Activated CD8-positive, alpha-beta memory T cell treated with anti-CD3 and anti-CD28 coated beads, Interleukin-2, amount 50 U/mL, for 48 hours (primary cell): ENCODE results near the gene PGP.

Experiments
- DNase-seq: peaks from one replicate; pipeline ENCODE4 v3.0.0-alpha.2; 2020

Gene PGP

DNA sequence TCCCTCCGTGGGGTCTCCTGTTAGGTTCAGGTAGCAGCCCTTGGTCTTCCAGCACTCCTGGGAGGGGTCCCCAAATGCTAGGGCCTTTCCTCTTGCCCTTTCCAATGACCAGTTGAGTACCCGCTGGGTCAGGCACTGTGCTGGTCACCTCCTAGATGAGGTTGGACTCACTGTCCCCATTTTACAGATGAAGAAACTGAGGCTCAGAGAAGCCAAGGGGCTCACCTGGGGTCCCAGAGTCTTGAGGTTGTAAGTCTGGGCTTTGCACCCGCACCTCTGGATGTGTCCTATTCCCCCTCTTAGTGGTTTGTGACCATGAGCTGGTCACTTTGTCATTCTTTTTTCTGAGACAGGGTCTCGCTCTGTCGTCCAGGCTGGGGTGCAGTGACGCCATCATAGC lies 16.9 kb downstream of the PGP start:
- no peak for DNase-seq

DNA sequence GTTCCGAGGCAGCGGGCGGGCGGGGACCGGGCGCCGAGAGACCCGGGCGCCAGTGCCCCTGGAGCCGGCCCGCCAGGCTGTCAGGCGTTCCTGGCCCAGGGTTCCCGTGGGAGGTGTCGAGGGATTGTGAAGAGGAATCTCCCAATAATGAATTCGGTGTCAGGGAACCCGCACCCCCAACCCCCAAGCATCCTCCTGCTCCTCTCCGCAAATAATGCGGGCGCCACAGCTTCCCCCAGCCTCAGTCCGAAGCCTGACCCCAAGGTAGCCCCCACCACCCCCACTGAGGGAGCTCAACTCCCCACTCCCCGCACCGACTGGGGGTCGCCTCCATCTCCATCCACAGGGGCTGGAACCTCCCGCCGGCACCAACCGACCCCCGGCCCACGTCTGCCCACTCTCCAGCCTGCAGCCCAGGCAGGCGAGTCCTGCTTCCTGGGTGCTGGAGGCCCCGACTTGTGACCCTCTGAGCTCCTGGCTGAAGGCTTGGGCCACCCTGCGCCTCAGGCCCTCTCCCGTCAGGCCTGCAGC lies 17.6 kb downstream of the PGP start:
- no peak for DNase-seq

DNA sequence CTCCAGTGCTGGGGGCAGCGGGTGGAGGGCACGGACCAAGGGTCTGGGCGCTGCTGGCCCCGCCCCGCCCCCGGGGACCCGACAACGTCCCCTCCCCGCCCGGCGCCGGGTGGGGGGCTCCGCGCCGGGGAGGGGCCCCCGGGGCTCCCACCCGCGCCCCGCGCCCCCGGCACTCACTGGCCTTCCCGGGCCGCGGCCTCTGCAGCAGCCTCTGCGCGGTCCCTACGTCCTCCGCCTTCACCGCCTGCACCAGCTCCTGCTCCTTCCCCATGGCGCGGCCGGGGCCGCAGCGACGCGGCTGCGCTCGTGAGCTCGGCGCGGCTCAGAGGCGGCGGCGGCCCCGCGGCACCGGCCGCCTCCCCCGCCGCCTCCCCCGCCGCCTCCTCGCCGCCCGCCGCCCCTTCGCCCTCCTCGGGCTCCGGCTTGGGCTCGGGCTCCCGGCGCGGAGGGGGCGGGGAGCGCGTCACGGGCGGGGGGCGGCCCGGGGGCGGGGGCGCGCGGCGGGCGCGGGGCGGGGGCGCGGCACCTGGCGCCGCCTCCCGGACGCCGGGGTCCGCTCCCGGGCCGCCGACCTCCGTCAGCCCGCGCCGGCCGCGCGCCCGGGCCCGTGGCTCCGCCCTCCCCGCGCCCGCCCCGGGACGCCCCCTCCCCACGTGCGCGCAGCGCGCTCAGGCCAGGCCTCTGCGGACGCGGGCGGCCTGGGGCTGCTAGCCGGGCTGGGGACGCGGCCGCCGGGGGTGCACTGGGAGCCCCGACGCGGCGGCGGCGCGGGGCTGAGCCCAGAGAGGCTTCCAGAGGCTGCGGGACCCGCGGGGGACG lies 18.3 kb downstream of the PGP start, which contains the start of gene CASKIN1:
Gene CASKIN1 (minus strand): TSS at position 444 of the 819 bp plus-strand sequence. CDS start 173 bp downstream, at position 271.
- DNase-seq = no peak

DNA sequence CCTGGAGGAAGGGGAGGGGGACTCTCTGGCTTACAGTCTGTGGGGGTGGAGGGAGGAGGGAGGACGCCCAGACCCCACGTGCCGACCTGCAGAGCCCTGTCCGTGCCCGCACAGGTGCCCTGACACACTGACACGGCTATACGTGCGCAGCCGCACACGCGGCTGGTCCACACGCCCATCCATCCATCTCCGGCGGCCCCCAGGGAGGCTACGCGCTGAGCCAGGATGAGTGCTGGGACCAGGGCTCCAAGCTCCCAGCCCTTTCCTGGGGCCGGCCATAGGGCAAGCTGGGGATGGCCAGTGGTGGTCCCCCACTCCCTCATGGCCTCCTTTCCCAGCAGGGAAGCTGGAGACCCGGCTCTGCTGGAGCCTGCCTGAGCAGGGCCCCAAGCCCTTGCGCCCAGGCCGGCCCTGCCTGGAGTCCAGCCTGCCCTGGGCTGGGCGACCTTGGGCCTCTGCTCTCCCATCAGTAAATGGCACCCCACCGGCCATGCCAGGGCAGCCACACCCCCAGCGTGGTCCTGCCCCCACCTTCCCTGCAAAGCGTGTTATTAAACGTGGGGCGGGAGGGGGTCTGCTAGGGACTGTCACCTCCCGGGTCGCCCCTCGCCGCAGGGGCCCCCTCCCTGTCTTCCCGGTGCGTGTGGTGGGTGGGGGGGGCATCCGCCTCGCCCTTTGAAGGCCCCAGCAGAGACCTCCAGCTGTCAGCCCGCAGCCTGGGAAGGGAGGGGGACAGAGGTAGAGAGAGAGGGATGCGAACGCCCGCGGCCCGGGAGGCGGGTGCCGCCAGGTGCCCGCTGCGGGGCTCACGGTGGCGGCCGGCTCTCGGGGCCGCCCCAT lies 19.1 kb downstream of the PGP start:
- no peak for DNase-seq

DNA sequence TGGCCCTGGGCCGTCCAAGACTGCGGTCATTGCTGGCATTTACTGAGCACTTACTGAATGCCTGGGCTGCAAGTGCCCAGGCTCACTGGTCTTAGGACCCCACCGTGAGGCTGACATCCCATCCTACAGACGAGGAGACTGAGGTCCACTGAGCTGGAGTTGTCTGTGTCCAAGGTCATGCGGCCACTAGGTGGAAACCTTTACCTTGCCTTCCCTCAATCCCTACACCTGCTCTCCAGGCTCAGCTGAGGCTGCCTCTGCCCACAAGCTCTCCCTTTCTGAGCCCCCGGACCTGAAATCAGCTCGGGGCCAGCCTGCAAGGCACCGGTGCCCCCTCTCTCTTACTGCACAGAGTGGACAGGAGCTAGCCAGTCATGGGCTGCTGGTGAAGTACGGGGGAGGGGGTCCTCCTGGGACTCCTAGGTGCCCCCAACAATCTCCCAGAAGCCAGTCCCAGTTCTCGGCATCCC lies 19.8 kb downstream of the PGP start:
- no peak for DNase-seq

DNA sequence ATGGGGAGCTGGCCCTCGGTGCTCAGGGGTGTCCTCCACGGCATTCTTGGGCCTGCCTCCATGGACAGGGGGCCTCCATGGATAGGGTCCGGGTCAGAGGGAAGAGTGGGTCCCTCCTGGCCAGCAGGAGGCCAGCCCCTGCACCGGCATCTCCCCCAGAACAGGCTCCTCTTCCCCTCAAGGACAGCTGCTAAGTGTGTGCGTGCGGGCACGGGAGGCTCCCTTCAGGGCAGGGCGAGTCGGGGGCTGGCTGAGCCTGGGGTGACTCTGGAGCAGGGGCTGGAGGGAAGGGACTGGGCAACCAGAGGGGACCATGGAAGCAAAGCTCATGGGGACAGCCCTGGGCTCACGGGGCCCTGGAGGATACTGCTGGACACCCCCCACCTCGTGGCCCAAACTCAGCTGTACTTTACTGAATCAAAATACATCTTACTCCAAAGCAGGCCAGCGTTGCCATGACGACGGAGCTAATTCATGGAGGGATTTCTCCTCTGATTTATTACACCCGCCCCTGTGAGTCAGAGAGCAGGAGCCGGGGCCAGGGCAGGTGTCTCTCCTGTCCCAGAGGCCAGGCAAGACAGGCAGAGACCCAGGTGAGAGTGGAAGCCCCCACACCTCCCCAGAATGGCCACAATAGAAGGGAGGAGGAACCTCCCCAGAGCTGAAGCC lies 20.3 kb downstream of the PGP start:
- DNase-seq = no peak

DNA sequence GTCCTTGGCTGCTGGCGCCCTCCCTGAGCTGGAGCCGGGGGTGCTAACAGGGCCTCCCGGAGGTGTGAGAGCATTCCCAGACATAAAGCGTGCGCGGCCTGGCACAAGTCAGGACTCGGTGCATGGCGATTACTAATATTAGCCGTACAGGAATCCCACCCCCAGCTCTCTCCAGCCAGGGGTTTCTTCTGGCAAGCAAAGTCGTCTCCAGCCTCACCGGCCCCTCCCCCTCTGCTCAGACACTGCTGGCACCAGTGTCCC lies 23.3 kb downstream of the PGP start:
- no peak for DNase-seq

DNA sequence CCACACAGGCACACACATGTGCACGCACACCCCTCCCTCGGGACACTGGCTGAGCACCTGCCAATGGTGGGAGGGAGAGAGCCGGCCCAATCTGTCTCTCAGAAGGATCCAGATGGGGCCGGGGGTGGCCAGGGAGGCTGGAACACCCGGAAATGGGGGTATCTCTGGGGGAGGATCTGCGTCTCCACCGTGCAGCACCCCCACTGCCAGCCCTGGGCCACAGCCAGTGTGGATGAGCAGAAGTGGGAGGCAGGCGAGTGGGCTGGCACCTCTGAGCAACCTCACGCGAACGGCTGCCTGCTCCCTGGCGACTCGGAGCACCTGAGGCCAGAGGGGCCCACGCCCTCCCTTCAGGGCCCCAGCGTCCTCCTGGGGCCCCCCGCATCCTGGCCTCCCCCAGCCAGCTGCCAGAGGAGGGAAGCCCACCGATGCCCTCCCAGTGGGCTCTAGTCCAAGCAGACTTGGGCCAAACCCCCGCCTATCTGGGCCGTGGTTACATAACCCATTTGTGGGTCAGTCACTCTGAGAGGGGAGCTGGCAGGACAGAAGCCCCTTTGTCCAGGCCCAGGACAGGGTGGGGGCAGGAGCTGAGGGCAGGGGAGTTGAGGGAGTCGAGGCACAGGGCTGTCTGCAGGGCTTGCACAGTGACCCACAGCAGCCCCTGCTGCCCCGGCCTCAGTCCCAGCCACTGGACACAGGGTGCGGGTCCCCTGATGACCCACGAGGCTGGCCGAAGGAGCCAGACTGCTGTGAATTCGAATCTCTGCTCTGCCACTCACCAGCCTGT lies 23.8 kb downstream of the PGP start:
- no peak for DNase-seq

DNA sequence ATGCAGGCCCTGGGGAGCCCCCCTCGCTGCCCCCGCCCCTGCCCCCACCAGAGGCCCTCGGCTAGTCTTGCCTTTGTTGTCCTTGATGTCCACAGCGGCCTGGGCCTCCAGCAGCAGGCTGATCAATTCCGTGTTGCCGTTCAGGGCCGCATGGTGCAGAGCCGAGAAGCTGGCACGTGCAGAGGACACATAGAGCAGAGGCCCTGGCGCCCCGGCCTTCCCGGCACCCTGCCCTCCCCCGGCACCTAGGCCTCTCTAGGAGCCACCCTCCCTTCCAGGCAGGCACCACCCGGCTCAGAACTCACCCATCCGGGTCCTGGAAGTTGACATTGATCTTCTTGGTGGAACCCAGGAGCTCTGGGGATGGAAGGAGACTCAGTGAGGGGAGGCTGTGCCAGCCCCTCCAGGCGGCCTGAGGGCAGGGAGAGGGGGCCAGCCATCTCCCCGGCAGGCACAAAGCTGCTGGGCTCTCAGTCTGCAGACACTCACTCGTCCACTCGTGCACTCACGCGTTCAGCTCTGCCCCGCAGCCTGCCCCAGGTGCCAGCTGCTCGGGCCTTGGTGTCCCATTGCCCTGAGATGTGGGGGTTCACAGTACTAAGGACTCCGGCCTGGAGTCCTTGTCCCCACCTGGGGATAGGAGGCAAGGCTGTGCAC lies 24.5 kb downstream of the PGP start:
- DNase-seq = no peak

DNA sequence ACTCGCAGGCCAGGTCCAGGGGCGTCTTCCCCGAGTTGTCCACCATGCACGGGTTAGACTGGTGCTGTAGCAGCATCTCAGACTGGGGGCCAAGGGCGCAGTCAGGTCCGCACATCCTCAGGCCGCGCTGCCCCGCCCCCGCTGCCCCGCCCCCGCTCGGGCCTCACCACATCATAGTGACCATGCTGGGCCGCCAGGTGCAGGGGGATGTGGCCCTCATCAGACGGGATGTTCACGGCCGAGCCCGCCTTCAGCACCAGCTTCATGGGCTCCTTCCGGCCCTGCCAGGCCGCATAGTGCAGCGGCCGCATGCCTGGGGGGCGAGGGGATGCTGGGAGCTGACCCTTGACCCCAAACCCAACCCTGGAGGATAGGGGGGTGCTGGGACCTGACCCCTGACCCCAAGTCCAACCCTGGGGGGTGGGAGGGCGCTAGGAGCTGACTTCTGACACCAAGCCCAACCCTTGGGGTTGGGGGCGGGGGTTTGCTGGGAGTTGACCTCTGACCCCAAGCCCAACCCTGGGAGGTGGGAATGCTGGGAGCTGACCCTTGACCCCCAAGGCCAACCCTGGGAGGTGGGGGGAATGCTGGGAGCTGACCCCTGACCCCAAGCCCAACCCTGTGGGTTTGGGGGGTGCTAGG lies 25.3 kb downstream of the PGP start:
- no peak for DNase-seq

DNA sequence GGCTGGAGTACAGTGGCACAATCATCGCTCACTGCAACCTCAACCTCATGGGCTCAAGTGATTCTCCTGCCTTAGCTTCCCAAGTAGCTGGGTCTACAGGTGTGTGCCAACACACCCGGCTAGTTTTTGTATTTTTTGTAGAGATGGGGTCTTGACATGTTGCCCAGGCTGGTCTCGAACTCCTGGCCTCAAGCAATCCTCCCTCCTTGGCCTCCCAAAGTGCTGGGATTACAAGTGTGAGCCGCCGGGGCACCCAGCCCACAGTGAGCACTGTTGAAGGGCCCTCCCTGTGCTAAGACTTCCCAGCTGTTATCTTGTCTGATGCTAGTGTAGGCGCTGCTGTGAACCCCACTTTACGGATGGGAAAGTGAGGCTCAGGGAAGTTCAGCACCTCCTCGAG lies 26.2 kb downstream of the PGP start:
- DNase-seq = no peak

DNA sequence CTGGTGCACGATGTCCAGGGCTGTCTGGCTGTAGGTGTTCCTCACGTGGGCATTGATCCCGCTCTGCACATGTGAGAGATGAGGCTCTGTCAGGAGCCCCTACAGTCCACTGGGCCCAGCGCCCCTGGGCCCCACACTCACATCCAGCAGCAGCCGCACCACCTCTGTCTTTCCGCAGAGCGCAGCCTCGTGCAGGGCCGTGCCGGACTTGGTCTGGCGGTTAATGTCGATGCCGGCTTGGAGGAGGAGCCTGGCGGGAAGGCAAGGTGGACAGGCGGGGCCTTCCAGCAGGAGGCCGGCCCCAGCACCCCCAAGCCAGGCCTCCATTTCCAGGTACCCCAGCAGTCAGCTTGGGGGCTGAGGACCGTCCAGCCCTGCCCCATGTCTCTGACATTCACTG lies 27.4 kb downstream of the PGP start:
- no peak for DNase-seq

DNA sequence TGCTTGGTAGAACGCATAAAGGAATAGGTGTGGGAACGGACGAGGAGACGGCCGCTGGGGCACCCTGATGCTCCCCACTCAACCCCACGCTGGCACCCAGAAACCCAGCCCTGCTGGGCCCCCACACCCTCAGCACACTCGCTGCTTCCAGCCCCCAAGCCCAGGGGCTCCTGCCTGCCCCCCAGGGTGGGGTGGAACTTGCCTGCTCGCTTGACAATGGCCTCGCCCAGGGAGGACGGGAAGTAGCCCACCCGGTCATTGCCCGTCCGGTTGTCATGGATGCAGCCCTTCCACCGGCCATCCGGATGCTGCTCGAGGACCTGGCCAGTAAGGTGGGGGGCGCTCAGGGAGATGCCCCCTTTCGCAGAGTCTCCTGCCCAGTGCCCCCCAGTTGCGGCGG lies 28.1 kb downstream of the PGP start:
- no peak for DNase-seq

DNA sequence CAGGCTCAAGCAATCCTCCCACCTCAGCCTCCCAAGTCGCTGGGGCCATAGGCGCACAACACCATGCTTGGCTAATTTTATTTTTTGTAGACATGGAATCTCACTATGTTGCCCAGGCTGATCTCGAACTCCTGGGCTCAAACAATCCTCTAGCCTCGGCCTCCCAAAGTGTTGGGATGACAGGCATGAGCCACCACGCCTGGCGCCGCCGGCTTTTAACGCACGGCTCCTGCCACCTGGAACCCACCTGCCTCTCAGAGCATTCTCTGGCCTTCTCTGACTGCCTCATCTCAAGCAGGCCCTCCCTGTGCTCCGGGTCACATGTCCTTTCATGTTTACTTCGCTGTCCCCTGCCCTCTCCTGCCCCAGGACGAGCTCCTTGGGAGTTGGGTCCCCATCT lies 28.6 kb downstream of the PGP start:
- DNase-seq = no peak

DNA sequence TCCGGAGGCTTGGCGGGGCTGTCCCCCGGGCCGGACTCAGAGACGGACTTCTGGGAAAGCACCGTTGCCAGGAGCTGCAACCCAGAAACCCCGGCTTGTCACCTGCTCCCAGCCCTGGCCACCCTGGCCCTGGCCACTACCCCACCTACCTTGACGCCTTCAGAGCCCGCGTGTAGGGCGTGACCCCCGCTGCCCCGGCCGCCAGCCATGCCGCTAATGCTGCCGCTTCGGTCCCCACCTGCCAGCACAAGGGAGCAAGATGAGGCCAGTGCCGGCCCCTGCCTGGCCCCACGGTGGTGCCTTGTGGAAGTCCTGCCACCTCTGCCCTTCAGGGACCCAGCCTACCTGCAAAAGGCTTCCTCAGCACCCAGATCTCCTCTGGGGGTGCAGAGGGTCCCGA lies 29.7 kb downstream of the PGP start:
- DNase-seq = no peak

DNA sequence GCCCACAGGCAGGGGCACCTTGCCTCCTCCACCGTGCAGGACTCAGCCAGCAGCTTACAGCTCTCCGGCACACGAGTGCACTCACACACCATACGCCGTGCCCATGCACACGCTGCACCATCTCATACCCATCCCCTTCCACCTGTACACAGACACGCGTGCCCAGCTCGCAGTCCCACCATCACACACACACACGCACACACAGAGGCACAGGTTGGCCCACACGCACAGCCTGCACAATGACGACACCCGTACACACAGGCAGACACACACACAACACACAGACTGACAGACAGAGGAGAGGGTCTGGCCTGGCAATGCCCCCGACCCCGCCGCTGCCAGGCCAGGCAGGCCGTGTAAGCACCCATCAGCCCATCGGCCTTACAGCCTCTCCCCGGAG lies 30.3 kb downstream of the PGP start:
- no peak for DNase-seq

DNA sequence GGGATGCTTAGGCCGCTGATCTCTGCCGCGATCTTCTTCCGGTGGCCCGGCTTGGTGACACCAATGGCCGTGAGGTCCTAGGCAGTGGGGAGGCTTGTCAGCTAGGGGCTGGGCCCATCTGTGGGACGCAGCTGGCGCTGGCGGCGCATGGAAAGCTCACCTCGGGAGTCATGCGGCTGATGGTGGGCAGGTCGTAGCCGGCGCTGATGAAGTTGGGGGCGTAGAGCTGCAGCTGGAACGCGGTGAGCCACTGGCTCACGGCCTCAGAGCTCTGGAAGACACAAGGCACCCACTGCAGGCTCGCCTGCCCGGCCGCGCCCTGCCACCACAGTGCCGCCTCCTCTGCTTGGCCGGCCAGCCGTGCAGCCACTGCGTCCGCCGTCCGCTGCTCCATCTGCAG lies 31.0 kb downstream of the PGP start:
- no peak for DNase-seq

DNA sequence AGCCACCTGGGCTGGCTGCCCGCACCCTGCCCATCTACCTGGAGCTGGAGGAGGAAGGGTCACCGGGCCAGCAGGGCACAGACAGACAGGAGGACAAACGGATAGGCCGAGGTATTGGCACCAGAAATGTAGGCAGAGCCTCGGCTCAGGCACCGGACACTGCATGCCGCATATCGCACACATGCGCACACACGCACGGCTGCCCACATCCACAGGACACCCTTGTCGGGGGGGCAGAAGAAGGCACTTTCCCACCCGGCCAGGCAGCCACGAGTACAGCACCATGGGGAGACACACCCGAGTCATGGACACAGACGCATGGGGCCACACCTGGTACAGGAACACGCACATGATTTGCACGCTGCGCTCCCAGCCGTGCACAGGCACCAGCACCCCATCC lies 32.7 kb downstream of the PGP start:
- no peak for DNase-seq

DNA sequence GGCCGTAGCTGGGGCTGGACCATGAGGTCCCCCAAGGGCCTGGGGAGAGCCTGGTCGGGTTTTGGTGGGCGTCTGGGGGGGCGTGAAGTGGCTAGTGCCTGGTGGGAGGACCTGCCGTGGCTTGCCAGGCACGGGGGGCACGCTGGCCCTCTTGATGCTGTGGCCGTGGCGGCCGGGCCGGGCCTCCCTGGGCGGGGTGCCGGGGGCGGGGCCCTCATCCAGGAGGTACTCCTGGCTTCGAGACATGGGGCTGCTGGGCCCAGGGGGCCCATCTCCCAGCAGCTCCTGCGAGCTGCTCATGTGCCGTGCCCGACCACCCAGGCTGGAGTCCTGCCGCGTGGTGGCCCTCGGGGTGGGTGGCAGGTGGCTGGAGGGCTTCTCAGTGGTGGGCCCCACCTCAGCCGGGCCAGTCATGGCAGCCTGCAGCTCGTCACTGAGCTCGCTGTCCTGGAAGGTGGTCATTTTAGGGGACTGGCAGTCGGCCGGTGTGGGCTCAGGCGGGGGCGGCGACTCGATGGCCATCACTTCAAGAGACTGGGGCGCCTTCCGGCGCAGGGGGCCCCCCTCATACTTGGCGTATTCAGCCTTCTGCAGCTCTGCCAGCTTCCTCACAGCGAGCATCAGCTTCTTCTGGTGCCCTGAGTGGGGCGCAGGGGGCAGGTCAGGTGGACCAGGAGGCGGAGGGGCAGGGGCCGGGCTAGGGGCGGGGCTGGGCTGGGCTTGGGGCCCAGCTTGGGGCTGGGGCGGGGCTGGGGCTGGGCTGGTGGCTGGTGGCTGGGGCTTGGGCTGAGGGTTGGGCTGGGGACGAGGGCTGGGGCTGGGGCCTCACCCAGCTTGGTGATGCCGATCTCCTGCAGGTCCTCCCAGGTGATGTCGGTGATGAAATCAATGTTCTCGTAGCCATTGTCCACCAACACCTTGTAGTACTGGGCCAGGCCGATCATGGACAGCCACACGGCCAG lies 33.4 kb downstream of the PGP start:
- no peak for DNase-seq

DNA sequence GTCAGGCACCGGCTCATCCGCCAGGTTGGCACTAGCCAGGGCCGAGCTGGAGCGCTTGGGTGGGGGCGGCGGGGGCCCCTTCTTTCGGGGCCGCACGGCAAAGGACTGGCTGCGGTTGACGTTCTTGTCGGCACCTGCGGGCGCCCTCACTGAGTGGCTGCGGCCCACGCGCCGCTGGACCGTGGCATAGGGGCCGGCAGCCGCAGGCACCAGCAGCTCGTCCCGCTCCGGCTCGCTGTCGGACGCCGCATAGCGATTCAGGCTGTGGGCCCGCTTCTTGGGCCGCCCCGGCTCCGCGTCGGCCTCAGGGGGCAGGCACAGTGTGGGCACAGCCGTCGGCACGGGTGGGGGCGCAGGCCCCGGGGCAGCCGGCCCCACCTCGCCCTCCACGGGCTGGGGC lies 34.2 kb downstream of the PGP start:
- no peak for DNase-seq
